ENCODE results near the gene CHRNA5. TPM values are rescaled to one million over a fixed set of nuclear protein-coding genes. Genes with fewer than 3 reads are reported as not detected.

CHRNA5 gene
- polyA plus RNA-seq, 1 donor from 2014 or later: 6.8 TPM

DNA sequence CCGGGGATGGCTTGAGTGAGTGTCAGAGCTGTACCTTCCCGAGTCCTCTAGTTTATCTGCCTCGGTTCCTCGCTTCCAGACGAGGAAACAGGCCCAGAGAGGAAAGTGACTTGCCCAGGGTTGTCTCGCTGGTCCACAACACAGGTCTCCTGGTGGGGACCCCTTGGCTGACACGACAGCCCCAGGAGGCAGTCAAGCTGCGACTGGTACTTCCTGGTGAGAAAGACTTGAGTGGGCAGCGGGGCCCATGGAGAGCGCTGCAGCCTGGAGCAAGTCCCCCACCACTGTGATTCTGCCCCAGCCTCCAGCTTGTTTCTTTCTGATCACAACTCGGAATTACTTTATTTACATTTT lies 600 bp upstream of the CHRNA5 start:
- H3K27me3 ChIP-seq (ENCODE audit: insufficient read depth, low read depth, low read length): no peaks in the 10 kb centered on the region
- no peak overlapping the region for H3K9ac ChIP-seq (ENCODE audit: low read length)
- H3K27ac ChIP-seq (ENCODE audit: low read length): no peak overlapping the region
- no peaks in the 10 kb centered on the region for H3K9me3 ChIP-seq (ENCODE audit: low read length)
- no peaks in the 10 kb centered on the region for H3K36me3 ChIP-seq (ENCODE audit: insufficient read depth, low read length)
- no peak overlapping the region for H2AFZ ChIP-seq (ENCODE audit: low read depth, low read length)
- no peaks in the 10 kb centered on the region for H3F3A ChIP-seq (ENCODE audit: insufficient read depth, low read length, poor library complexity, severe bottlenecking)
- no peaks in the 10 kb centered on the region for H3K9me2 ChIP-seq (ENCODE audit: insufficient read depth, low read length)
- peaks cover 11% of the 10 kb centered on the region for H3K79me2 ChIP-seq (replicated peaks; ENCODE audit: insufficient read depth, low read length)
- H3K4me2 ChIP-seq (ENCODE audit: low read length): no peak overlapping the region
- peak overlapping the region; percentile 72 for H3K4me3 ChIP-seq (ENCODE audit: low read length)
- TF ChIP-seq EP300 (conservative IDR thresholded peaks at IDR 0.05; ENCODE audit: poor library complexity, severe bottlenecking) (no peak), REST (IDR thresholded peaks at IDR 0.05; ENCODE audit: borderline replicate concordance) (no peak), RAD21 (conservative IDR thresholded peaks at IDR 0.05) (no peak), TAF1 (IDR thresholded peaks at IDR 0.05; ENCODE audit: low read depth) (no peak), POLR2AphosphoS5 (IDR thresholded peaks at IDR 0.05) (no peak), MXI1 (conservative IDR thresholded peaks at IDR 0.05; ENCODE audit: poor library complexity, severe bottlenecking) (no peak), SMC3 (conservative IDR thresholded peaks at IDR 0.05; ENCODE audit: poor library complexity) (no peak), EZH2 (IDR thresholded peaks at IDR 0.05; ENCODE audit: borderline replicate concordance, insufficient read depth, low read length, poor library complexity, severe bottlenecking) (no peak)
- TF ChIP-seq, protein P1, sequence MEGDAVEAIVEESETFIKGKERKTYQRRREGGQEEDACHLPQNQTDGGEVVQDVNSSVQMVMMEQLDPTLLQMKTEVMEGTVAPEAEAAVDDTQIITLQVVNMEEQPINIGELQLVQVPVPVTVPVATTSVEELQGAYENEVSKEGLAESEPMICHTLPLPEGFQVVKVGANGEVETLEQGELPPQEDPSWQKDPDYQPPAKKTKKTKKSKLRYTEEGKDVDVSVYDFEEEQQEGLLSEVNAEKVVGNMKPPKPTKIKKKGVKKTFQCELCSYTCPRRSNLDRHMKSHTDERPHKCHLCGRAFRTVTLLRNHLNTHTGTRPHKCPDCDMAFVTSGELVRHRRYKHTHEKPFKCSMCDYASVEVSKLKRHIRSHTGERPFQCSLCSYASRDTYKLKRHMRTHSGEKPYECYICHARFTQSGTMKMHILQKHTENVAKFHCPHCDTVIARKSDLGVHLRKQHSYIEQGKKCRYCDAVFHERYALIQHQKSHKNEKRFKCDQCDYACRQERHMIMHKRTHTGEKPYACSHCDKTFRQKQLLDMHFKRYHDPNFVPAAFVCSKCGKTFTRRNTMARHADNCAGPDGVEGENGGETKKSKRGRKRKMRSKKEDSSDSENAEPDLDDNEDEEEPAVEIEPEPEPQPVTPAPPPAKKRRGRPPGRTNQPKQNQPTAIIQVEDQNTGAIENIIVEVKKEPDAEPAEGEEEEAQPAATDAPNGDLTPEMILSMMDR (IDR thresholded peaks at IDR 0.05; ENCODE audit: poor library complexity, severe bottlenecking): no peak
- H4K20me1 ChIP-seq (ENCODE audit: insufficient read depth): no peaks in the 10 kb centered on the region

GRCh38 chr15:78565951-78566774 lies 843 bp downstream of the CHRNA5 start:
- Histone ChIP-seq H3K4me3 (ENCODE audit: low read length) (peak overlapping the region; percentile 72), H3K27ac (ENCODE audit: low read length) (no peak overlapping the region), H2AFZ (ENCODE audit: low read depth, low read length) (peak overlapping the region; percentile 48), H3K79me2 (replicated peaks; ENCODE audit: insufficient read depth, low read length) (peaks cover 20% of the 10 kb centered on the region), H3K9me3 (ENCODE audit: low read length) (no peaks in the 10 kb centered on the region), H3K27me3 (ENCODE audit: insufficient read depth, low read depth, low read length) (no peaks in the 10 kb centered on the region), H3K9ac (ENCODE audit: low read length) (peak overlapping the region; percentile 57), H3K4me2 (ENCODE audit: low read length) (peak overlapping the region; percentile 72), H3K9me2 (ENCODE audit: insufficient read depth, low read length) (no peaks in the 10 kb centered on the region), H3K36me3 (ENCODE audit: insufficient read depth, low read length) (no peaks in the 10 kb centered on the region), H3F3A (ENCODE audit: insufficient read depth, low read length, poor library complexity, severe bottlenecking) (no peaks in the 10 kb centered on the region), H4K20me1 (ENCODE audit: insufficient read depth) (no peaks in the 10 kb centered on the region)
- TF ChIP-seq EZH2 (IDR thresholded peaks at IDR 0.05; ENCODE audit: borderline replicate concordance, insufficient read depth, low read length, poor library complexity, severe bottlenecking): no peak
- TF ChIP-seq, protein P1 (IDR thresholded peaks at IDR 0.05; ENCODE audit: poor library complexity, severe bottlenecking): peak; percentile 29
- no peak for TF ChIP-seq REST (IDR thresholded peaks at IDR 0.05; ENCODE audit: borderline replicate concordance)
- no peak for TF ChIP-seq TAF1 (IDR thresholded peaks at IDR 0.05; ENCODE audit: low read depth)
- TF ChIP-seq RAD21 (conservative IDR thresholded peaks at IDR 0.05): no peak
